Mucosa of rectum (tissue), 2 donors: ENCODE measurements around the gene SERPINB13.

Source experiments
- H3K27ac ChIP-seq, 2 donors: one replicate each; pipeline ENCODE4 v1.7.0; 2013; ENCODE audit warnings: inconsistent platforms in 2 of 2, low read depth in 2 of 2, low read length in 2 of 2
- H3K27me3 ChIP-seq, 2 donors: one replicate each; pipeline ENCODE4 v1.7.0; 2013; ENCODE audit warnings: low read length in 2 of 2; ENCODE audit not compliant: control insufficient read depth in 2 of 2, insufficient read depth in 2 of 2
- H3K36me3 ChIP-seq, 2 donors: one replicate each; pipeline ENCODE4 v1.7.0; 2013; ENCODE audit warnings: low read length in 2 of 2; ENCODE audit not compliant: control insufficient read depth in 2 of 2, insufficient read depth in 2 of 2
- H3K4me1 ChIP-seq, 2 donors: one replicate each; pipeline ENCODE4 v1.7.0; 2013; ENCODE audit warnings: low read length in 2 of 2, mild to moderate bottlenecking in 1 of 2; ENCODE audit not compliant: control insufficient read depth in 2 of 2, insufficient read depth in 2 of 2
- H3K4me3 ChIP-seq, 2 donors: one replicate each; pipeline ENCODE4 v1.7.0; 2013; ENCODE audit warnings: low read length in 2 of 2
- H3K9ac ChIP-seq, 2 donors: one replicate each; pipeline ENCODE4 v1.7.0; 2013; ENCODE audit warnings: low read length in 2 of 2, low read depth in 1 of 2, mild to moderate bottlenecking in 1 of 2
- H3K9me3 ChIP-seq, 2 donors: one replicate each; pipeline ENCODE4 v1.7.0; 2013; ENCODE audit warnings: low read length in 2 of 2; ENCODE audit not compliant: control insufficient read depth in 2 of 2
- donor health status: healthy.
- donor health status: Normal muscosa, but diverticular disease.

Gene SERPINB13

GRCh38 chr18:63562284-63562683 lies 24.9 kb upstream of the SERPINB13 start:
- no peaks in the 10 kb centered on the region for H3K9me3 ChIP-seq
- H3K4me1 ChIP-seq: no peaks in the 10 kb centered on the region
- no peak overlapping the region for H3K27ac ChIP-seq
- H3K9ac ChIP-seq: no peak overlapping the region
- no peak overlapping the region for H3K4me3 ChIP-seq
- H3K36me3 ChIP-seq: no peaks in the 10 kb centered on the region
- no peaks in the 10 kb centered on the region for H3K27me3 ChIP-seq

- no peaks in the 10 kb centered on the region for H3K36me3 ChIP-seq
- no peak overlapping the region for H3K4me3 ChIP-seq
- H3K27ac ChIP-seq: no peak overlapping the region
- no peaks in the 10 kb centered on the region for H3K9me3 ChIP-seq
- peaks cover 0 to 4% of the 10 kb centered on the region in 2 donors for H3K27me3 ChIP-seq
- H3K4me1 ChIP-seq: no peaks in the 10 kb centered on the region
- H3K9ac ChIP-seq: no peak overlapping the region
These were observed 23.1 kb upstream of the SERPINB13 start for GRCh38 chr18:63564021-63564420.

GRCh38 chr18:63564561-63564960 lies 22.6 kb upstream of the SERPINB13 start:
- Histone ChIP-seq H3K9ac (no peak overlapping the region), H3K27me3 (peaks cover 0 to 4% of the 10 kb centered on the region in 2 donors), H3K36me3 (no peaks in the 10 kb centered on the region), H3K4me3 (no peak overlapping the region), H3K9me3 (no peaks in the 10 kb centered on the region), H3K27ac (no peak overlapping the region), H3K4me1 (no peaks in the 10 kb centered on the region)

- Histone ChIP-seq H3K27me3 (peaks cover 0 to 4% of the 10 kb centered on the region in 2 donors), H3K36me3 (no peaks in the 10 kb centered on the region), H3K9ac (no peak overlapping the region), H3K27ac (no peak overlapping the region), H3K9me3 (no peaks in the 10 kb centered on the region), H3K4me1 (no peaks in the 10 kb centered on the region), H3K4me3 (no peak overlapping the region)
These were observed 19.9 kb upstream of the SERPINB13 start for GRCh38 chr18:63567276-63567675.

- no peak overlapping the region for H3K9ac ChIP-seq
- H3K4me3 ChIP-seq: no peak overlapping the region
- H3K36me3 ChIP-seq: no peaks in the 10 kb centered on the region
- H3K4me1 ChIP-seq: no peaks in the 10 kb centered on the region
- H3K9me3 ChIP-seq: no peaks in the 10 kb centered on the region
- no peak overlapping the region for H3K27ac ChIP-seq
- peaks cover 0 to 4% of the 10 kb centered on the region in 2 donors for H3K27me3 ChIP-seq
These were observed 19.3 kb upstream of the SERPINB13 start for GRCh38 chr18:63567825-63568224.

GRCh38 chr18:63570721-63571120 lies 16.4 kb upstream of the SERPINB13 start:
- no peak overlapping the region for H3K27ac ChIP-seq
- H3K4me3 ChIP-seq: no peak overlapping the region
- H3K9ac ChIP-seq: no peak overlapping the region
- H3K36me3 ChIP-seq: no peaks in the 10 kb centered on the region
- no peaks in the 10 kb centered on the region for H3K4me1 ChIP-seq
- H3K27me3 ChIP-seq: peaks cover 0 to 4% of the 10 kb centered on the region in 2 donors
- H3K9me3 ChIP-seq: no peaks in the 10 kb centered on the region

- H3K27me3 ChIP-seq: no peaks in the 10 kb centered on the region
- H3K27ac ChIP-seq: no peak overlapping the region
- H3K9ac ChIP-seq: no peak overlapping the region
- H3K36me3 ChIP-seq: no peaks in the 10 kb centered on the region
- H3K4me3 ChIP-seq: no peak overlapping the region
- no peaks in the 10 kb centered on the region for H3K4me1 ChIP-seq
- H3K9me3 ChIP-seq: no peaks in the 10 kb centered on the region
These were observed 11.5 kb upstream of the SERPINB13 start for GRCh38 chr18:63575681-63576080.

GRCh38 chr18:63578357-63578958 lies 8.7 kb upstream of the SERPINB13 start:
- no peaks in the 10 kb centered on the region for H3K36me3 ChIP-seq
- H3K4me3 ChIP-seq: no peak overlapping the region
- H3K27me3 ChIP-seq: no peaks in the 10 kb centered on the region
- no peak overlapping the region for H3K27ac ChIP-seq
- no peaks in the 10 kb centered on the region for H3K4me1 ChIP-seq
- H3K9ac ChIP-seq: no peak overlapping the region
- no peaks in the 10 kb centered on the region for H3K9me3 ChIP-seq

GRCh38 chr18:63579616-63580015 lies 7.5 kb upstream of the SERPINB13 start:
- H3K4me1 ChIP-seq: no peaks in the 10 kb centered on the region
- H3K27ac ChIP-seq: no peak overlapping the region
- no peaks in the 10 kb centered on the region for H3K27me3 ChIP-seq
- H3K4me3 ChIP-seq: no peak overlapping the region
- no peak overlapping the region for H3K9ac ChIP-seq
- no peaks in the 10 kb centered on the region for H3K9me3 ChIP-seq
- no peaks in the 10 kb centered on the region for H3K36me3 ChIP-seq

GRCh38 chr18:63585988-63586387 lies 1.2 kb upstream of the SERPINB13 start:
- Histone ChIP-seq H3K27me3 (no peaks in the 10 kb centered on the region), H3K9me3 (no peaks in the 10 kb centered on the region), H3K9ac (no peak overlapping the region), H3K4me3 (no peak overlapping the region), H3K36me3 (no peaks in the 10 kb centered on the region), H3K27ac (no peak overlapping the region), H3K4me1 (no peaks in the 10 kb centered on the region)

- no peak overlapping the region for H3K4me3 ChIP-seq
These were observed 712 bp upstream of the SERPINB13 start for GRCh38 chr18:63586431-63586830.

More at GRCh38 chr18:63586431-63586830, 712 bp upstream of the SERPINB13 start:
- Histone ChIP-seq H3K9me3 (no peaks in the 10 kb centered on the region), H3K27ac (no peak overlapping the region), H3K9ac (no peak overlapping the region), H3K27me3 (no peaks in the 10 kb centered on the region), H3K4me1 (no peaks in the 10 kb centered on the region), H3K36me3 (no peaks in the 10 kb centered on the region)
